Trophoblast cell (in vitro differentiated cells and primary cell): Measurements from ENCODE around the gene EFCAB11.

Experiments
- DNase-seq, 2 donors: peaks; one replicate each; pipeline ENCODE4 v3.0.0-alpha.2; 2016
- H2AFZ ChIP-seq: 2 replicates; pipeline ENCODE4 v1.6.1; 2013; ENCODE audit warnings: low read length, moderate library complexity, mild to moderate bottlenecking; ENCODE audit not compliant: insufficient read depth, poor library complexity
- H2AK5ac ChIP-seq: 2 replicates; pipeline ENCODE4 v1.6.1; 2013; ENCODE audit warnings: mild to moderate bottlenecking, low read length
- H2BK120ac ChIP-seq: 2 replicates; pipeline ENCODE4 v1.6.1; 2013; ENCODE audit warnings: low read length, mild to moderate bottlenecking, moderate library complexity; ENCODE audit not compliant: insufficient read depth, poor library complexity
- H2BK12ac ChIP-seq: 2 replicates; pipeline ENCODE4 v1.6.1; 2013; ENCODE audit warnings: mild to moderate bottlenecking, low read length, moderate library complexity
- H2BK5ac ChIP-seq: 2 replicates; pipeline ENCODE4 v1.6.1; 2013; ENCODE audit warnings: low read length, low read depth, moderate library complexity, mild to moderate bottlenecking; ENCODE audit not compliant: poor library complexity
- H3K14ac ChIP-seq: 2 replicates; pipeline ENCODE4 v1.6.1; 2013; ENCODE audit warnings: mild to moderate bottlenecking, low read length
- H3K18ac ChIP-seq: 2 replicates; pipeline ENCODE4 v1.6.1; 2013; ENCODE audit warnings: mild to moderate bottlenecking, low read length
- H3K23ac ChIP-seq: 2 replicates; pipeline ENCODE4 v1.6.1; 2013; ENCODE audit warnings: low read length
- H3K27ac ChIP-seq: 2 replicates; pipeline ENCODE4 v1.5.1; 2013; ENCODE audit warnings: low read depth, mild to moderate bottlenecking, inconsistent platforms, low read length, moderate library complexity
- H3K27me3 ChIP-seq: 2 replicates; pipeline ENCODE4 v1.6.1; 2013; ENCODE audit warnings: inconsistent platforms, mild to moderate bottlenecking, low read length, moderate library complexity; ENCODE audit not compliant: insufficient read depth
- H3K36me3 ChIP-seq, 2 experiments: 1 replicate in 1 of 2; 2 replicates in 1 of 2; pipeline ENCODE4 v1.6.1; 2013; ENCODE audit warnings: low read length in 2 of 2, mild to moderate bottlenecking in 2 of 2, moderate library complexity in 1 of 2; ENCODE audit not compliant: insufficient read depth in 2 of 2, control insufficient read depth in 1 of 2
- H3K4ac ChIP-seq: 2 replicates; pipeline ENCODE4 v1.6.1; 2013; ENCODE audit warnings: low read depth, mild to moderate bottlenecking, low read length, moderate library complexity
- H3K4me1 ChIP-seq, 2 experiments: 1 replicate in 1 of 2; 2 replicates in 1 of 2; pipeline ENCODE4 v1.6.1; 2013; ENCODE audit warnings: low read length in 2 of 2, mild to moderate bottlenecking in 2 of 2, moderate library complexity in 1 of 2; ENCODE audit not compliant: insufficient read depth in 2 of 2, control insufficient read depth in 1 of 2
- H3K4me2 ChIP-seq: 2 replicates; pipeline ENCODE4 v1.6.1; 2013; ENCODE audit warnings: inconsistent platforms, mild to moderate bottlenecking, low read length, moderate library complexity
- H3K4me3 ChIP-seq: 2 replicates; pipeline ENCODE4 v1.5.1; 2013; ENCODE audit warnings: mild to moderate bottlenecking, low read depth, low read length, inconsistent platforms
- H3K79me1 ChIP-seq: one replicate; pipeline ENCODE4 v1.6.1; 2013; ENCODE audit warnings: low read length
- H3K79me2 ChIP-seq: 2 replicates; pipeline ENCODE4 v1.6.1; 2013; ENCODE audit warnings: low read length, mild to moderate bottlenecking; ENCODE audit not compliant: control insufficient read depth, insufficient read depth, poor library complexity
- H3K9ac ChIP-seq: 2 replicates; pipeline ENCODE4 v1.6.1; 2013; ENCODE audit warnings: mild to moderate bottlenecking, low read length
- H3K9me3 ChIP-seq: 2 replicates; pipeline ENCODE4 v1.6.1; 2013; ENCODE audit warnings: low read depth, mild to moderate bottlenecking, control low read depth, inconsistent platforms, low read length; ENCODE audit not compliant: insufficient read depth
- H4K12ac ChIP-seq: 2 replicates; pipeline ENCODE4 v1.6.1; 2013; ENCODE audit warnings: low read depth, mild to moderate bottlenecking, low read length, moderate library complexity
- H4K8ac ChIP-seq: 2 replicates; pipeline ENCODE4 v1.6.1; 2013; ENCODE audit warnings: low read depth, mild to moderate bottlenecking, low read length, moderate library complexity
- H4K91ac ChIP-seq: one replicate; pipeline ENCODE4 v1.6.1; 2013; ENCODE audit warnings: low read depth, mild to moderate bottlenecking, low read length, moderate library complexity
- WGBS: extraction: QIAGEN DNeasy Blood & Tissue Kit; methylation state at CpG from one replicate; pipeline ENCODE4 v1.1.7; 2013; ENCODE audit warnings: missing lambda C conversion rate; ENCODE audit not compliant: insufficient read length, insufficient coverage; ENCODE audit errors: extremely low coverage; 5-methylcytosine and 5-hydroxymethylcytosine counted together

EFCAB11 gene

DNA sequence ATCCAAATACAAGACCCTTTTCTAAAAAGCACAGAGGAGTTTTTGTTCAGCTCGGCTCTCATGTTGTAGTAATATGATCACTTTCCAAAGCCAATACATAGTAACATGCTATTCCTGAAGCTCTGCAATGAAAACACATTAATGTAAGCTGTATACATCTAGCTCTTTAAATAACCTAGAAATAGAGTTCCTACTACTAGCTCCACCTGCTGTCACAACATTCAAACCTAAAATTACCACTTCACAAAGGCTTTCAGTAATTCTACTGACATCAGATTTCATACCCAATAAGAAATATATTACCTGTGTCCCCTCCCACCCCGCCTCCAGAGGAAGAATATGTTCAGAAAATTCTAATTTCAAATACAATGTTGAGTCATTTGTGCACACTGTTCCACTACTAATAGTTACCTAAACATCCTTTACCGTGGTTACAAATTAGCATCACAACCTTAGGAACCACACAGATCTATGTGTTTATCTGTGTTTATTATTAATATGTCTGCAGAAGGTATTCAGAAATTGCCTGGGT, 17.8 kb downstream of the EFCAB11 start:
- H2AFZ ChIP-seq, result no peak overlapping the region
- H4K91ac ChIP-seq, result no peak overlapping the region
- H3K79me1 ChIP-seq, result no peaks in the 10 kb centered on the region
- H3K27me3 ChIP-seq, result no peaks in the 10 kb centered on the region
- no peak overlapping the region for H2BK12ac ChIP-seq
- H3K36me3 ChIP-seq, result peaks cover 0 to 4% of the 10 kb centered on the region in 2 experiments
- no peak overlapping the region for H3K9ac ChIP-seq
- H3K4ac ChIP-seq, result no peak overlapping the region
- no peak overlapping the region for H3K4me2 ChIP-seq
- H3K23ac ChIP-seq, result no peak overlapping the region
- no peak overlapping the region for H2BK120ac ChIP-seq
- no peaks in the 10 kb centered on the region for H3K9me3 ChIP-seq
- no peak overlapping the region for H3K18ac ChIP-seq
- no peak overlapping the region for H3K4me3 ChIP-seq
- H4K8ac ChIP-seq, result no peak overlapping the region
- no peaks in the 10 kb centered on the region for H3K4me1 ChIP-seq
- WGBS, result no CpG with 5 or more reads among the region's 3 CpGs
- H3K14ac ChIP-seq, result no peak overlapping the region
- DNase-seq, result peak in 1 of 2 donors; percentile 10
- no peak overlapping the region for H4K12ac ChIP-seq
- no peaks in the 10 kb centered on the region for H3K79me2 ChIP-seq
- H2BK5ac ChIP-seq, result no peak overlapping the region
- H2AK5ac ChIP-seq, result no peak overlapping the region
- no peak overlapping the region for H3K27ac ChIP-seq

DNA sequence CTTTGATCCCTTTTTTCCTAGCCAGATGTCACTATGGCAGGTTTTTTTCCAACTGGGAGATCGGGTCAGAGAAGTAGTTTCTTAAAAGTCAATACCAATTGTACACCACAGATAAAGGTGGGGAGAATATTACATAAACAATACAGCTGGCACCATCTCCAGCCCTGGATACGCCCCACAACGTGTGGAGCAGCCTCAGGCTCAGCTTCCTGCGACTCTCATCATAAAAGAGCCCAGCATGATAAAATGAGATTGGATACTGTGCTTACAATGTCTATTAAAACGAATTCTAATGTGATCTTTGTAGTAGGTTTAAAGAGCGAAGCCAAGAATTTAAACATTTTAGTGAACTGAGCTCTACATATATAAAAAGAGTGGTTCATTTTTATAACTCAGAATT, 21.5 kb downstream of the EFCAB11 start:
- Histone ChIP-seq H3K27me3 (no peaks in the 10 kb centered on the region), H2AK5ac (no peak overlapping the region), H3K36me3 (peaks cover 4 to 5% of the 10 kb centered on the region in 2 experiments), H3K79me1 (no peaks in the 10 kb centered on the region), H3K4ac (no peak overlapping the region), H3K14ac (no peak overlapping the region), H3K18ac (no peak overlapping the region), H2AFZ (no peak overlapping the region), H2BK12ac (no peak overlapping the region), H3K4me1 (no peaks in the 10 kb centered on the region), H4K8ac (no peak overlapping the region), H3K79me2 (no peaks in the 10 kb centered on the region), H3K23ac (no peak overlapping the region), H3K4me3 (no peak overlapping the region), H2BK120ac (no peak overlapping the region), H2BK5ac (no peak overlapping the region), H3K9ac (no peak overlapping the region), H3K9me3 (no peaks in the 10 kb centered on the region), H4K12ac (no peak overlapping the region), H4K91ac (no peak overlapping the region), H3K27ac (no peak overlapping the region), H3K4me2 (no peak overlapping the region)
- WGBS, result no CpG with 5 or more reads among the region's 6 CpGs
- DNase-seq, result no peak

DNA sequence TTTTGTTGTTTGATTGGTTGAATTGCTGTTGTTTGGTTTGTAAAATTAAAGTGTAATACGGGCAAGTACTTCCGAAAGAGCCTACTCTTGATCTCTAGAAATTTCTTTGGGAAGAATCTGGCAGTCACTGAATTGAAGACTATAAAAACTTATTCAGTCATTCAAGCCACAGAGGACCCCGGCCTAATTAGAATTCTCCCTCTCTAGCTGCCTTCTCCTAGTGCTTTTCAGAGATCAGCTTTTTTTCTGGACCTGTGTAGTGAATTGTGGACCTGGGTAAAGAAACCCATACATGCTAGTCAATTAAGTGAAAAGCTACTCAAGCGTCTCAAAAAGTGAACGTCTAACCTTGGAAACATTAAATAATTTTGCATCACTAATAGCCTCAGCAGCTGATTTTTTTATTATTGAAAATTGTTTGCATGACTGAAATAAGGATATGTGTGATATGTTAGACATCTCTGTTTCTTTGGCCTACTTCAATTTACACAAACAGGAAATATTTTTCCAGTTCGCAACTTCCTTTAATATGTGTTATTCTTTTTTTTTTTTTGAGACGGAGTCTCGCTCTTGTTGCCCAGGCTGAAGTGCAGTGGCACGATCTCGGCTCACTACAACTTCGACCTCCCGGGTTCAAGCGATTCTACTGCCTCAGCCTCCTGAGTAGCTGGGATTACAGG, 27.2 kb downstream of the EFCAB11 start:
- Histone ChIP-seq H3K4me2 (no peak overlapping the region), H4K12ac (no peak overlapping the region), H3K4me1 (no peaks in the 10 kb centered on the region), H2BK12ac (no peak overlapping the region), H3K9me3 (no peaks in the 10 kb centered on the region), H3K14ac (no peak overlapping the region), H3K27me3 (no peaks in the 10 kb centered on the region), H2AK5ac (no peak overlapping the region), H3K23ac (no peak overlapping the region), H3K9ac (no peak overlapping the region), H3K4me3 (no peak overlapping the region), H3K79me1 (no peaks in the 10 kb centered on the region), H3K27ac (no peak overlapping the region), H4K8ac (no peak overlapping the region), H4K91ac (no peak overlapping the region), H3K79me2 (no peaks in the 10 kb centered on the region), H3K18ac (no peak overlapping the region), H3K36me3 (peaks cover 2 to 7% of the 10 kb centered on the region in 2 experiments), H2AFZ (no peak overlapping the region), H2BK5ac (no peak overlapping the region), H2BK120ac (no peak overlapping the region), H3K4ac (no peak overlapping the region)
- DNase-seq, result no peak
- WGBS, result no CpG with 5 or more reads among the region's 13 CpGs

DNA sequence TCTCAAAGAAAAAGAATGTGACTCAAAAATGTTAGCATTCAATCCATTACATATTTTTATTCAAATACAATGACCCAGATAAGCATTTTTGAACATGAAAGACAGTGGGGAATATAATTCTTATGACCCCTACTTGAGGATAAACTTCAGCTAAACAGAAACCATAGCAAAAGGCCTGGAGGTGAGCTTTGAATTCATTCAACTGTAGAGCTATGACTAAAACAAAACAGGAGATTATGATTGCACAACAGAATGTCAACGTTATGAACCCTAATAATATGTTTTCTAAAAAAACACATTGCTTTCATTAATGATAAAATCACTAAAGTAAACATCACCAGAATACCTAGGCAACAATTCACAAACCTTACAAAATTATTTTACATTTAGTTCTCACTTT, 27.8 kb downstream of the EFCAB11 start:
- H2BK5ac ChIP-seq, result no peak overlapping the region
- H2AK5ac ChIP-seq, result no peak overlapping the region
- H2BK120ac ChIP-seq, result no peak overlapping the region

More for the DNA sequence above, 27.8 kb downstream of the EFCAB11 start:
- no peak overlapping the region for H4K12ac ChIP-seq
- no peak overlapping the region for H3K4me2 ChIP-seq
- H3K9me3 ChIP-seq, result no peaks in the 10 kb centered on the region
- no peak overlapping the region for H3K18ac ChIP-seq
- no peak overlapping the region for H2AFZ ChIP-seq
- H2BK12ac ChIP-seq, result no peak overlapping the region
- H3K27ac ChIP-seq, result no peak overlapping the region
- WGBS, result no CpG with 5 or more reads among the region's 1 CpG
- no peaks in the 10 kb centered on the region for H3K27me3 ChIP-seq
- no peak overlapping the region for H3K9ac ChIP-seq
- no peak overlapping the region for H3K23ac ChIP-seq
- no peak overlapping the region for H3K14ac ChIP-seq
- H3K79me1 ChIP-seq, result no peaks in the 10 kb centered on the region
- H3K79me2 ChIP-seq, result no peaks in the 10 kb centered on the region
- no peak for DNase-seq
- H3K4me3 ChIP-seq, result no peak overlapping the region
- peaks cover 0 to 7% of the 10 kb centered on the region in 2 experiments for H3K36me3 ChIP-seq
- no peak overlapping the region for H4K8ac ChIP-seq
- H4K91ac ChIP-seq, result no peak overlapping the region
- H3K4ac ChIP-seq, result no peak overlapping the region
- H3K4me1 ChIP-seq, result no peaks in the 10 kb centered on the region
